GM21723 (cell line): ENCODE results near the gene VAC14.

Source experiments
- ATAC-seq: cut with Tn5 transposase; IDR thresholded peaks from one replicate; pipeline ENCODE4 v1.9.1; 2021; ENCODE audit warnings: mild to moderate bottlenecking, moderate library complexity; ENCODE audit not compliant: unreplicated experiment

Gene VAC14

DNA sequence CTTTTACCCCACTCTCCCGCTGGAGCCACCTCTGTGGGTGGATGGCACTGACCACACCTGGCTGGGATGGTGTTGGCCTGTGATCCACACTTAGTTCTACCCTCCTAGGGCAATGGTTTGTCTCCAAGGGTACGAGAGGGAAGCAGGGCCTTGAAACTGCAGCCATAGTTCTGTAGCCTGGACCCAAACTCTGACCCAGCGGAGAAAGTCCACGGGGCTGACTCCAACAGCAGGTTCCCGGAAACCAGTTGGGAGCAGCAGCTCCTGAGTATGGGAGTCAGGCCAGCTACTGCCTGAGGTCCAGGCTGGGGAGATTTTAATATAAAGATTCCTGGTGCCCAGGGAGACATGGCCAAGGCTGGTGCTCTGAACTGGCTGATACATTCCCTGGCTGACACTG lies 91.5 kb downstream of the VAC14 start:
- ATAC-seq, result no peak

DNA sequence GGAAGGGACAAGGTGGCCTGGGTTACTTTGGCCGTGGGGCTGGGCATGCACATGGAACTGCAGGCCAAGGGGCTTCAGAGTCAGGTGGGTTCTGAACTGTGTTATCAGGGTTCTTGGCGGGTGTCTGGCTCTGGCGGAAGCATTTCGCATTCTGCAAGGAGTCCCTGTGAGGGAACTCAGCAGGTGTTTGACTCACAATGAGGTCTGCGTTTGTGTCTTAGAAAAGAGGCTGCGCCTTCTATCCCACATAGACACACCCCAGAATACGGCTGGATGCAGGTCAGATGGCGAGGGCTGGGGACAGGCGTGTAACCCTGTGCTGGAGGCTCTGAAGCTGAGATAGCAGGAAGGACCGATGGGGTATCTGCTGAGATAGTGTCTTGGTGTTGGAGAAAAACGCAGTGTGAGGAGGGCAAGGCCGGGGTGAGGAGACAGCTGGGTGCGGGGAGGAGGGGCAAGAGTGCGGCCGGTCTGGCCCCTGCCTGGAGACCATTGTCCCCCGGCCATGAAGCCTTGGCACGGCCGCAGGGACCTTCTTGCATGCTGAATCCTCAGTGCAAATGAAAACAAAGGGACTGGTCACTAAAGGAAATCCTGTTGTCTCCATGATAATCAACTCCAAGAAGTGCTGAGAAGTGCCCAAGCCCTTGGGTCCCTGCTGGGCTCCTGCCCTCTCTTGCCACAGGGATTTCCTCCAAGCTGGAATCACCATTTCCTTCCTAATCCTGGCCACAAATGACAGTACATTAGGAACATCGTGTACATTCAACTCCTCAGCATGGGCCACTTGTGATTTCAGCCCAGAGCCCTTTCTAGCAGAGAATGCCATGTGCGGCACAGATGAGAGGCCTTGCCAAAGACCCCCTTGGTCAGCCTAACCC lies 92.4 kb downstream of the VAC14 start:
- ATAC-seq, result no peak

DNA sequence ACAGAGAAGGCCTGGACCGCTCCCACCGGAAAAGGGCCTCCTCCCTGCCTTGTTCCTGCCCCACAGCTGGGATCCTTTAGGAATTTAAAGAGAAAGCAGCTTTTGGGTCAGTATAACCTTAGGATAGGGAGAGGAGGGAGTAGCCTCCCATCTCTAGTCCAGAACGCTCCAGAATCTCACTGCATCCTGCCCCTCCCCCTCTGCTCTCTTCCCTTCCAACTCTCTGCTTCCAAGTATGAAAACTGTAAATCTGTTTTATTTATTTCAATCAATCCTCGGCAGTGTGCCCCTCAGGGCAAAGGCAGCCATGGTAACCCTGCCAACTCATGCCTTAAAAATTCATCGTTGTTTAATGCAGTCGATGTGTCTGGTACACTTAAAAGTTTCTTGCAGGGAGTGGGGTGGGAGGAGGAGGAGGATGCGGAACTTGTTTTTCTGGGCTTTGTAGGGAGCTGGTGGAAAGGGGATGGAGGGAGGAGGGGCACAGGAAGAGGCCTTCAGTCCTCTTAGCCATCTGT lies 94.0 kb downstream of the VAC14 start:
- ATAC-seq, result no peak

DNA sequence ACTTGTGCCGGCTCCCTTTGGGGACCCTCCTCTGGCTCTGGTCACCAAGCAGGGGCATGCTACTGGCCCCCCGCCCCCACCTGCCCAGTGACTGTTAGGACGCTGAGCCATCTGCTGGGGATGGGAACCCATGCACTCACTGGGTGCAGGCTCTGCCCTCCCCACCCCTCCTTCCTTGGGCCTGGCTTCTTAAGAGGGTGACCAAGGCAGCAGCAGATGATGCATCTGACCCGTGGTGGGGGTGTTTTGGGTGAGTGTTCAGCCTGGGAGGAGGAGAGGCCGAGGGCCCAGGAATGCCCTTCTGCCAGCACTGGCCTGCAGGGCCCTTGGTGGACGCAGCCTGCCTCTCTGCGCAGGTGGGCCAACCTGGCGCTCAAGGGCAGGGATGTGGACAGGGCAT lies 95.9 kb downstream of the VAC14 start:
- no peak for ATAC-seq

DNA sequence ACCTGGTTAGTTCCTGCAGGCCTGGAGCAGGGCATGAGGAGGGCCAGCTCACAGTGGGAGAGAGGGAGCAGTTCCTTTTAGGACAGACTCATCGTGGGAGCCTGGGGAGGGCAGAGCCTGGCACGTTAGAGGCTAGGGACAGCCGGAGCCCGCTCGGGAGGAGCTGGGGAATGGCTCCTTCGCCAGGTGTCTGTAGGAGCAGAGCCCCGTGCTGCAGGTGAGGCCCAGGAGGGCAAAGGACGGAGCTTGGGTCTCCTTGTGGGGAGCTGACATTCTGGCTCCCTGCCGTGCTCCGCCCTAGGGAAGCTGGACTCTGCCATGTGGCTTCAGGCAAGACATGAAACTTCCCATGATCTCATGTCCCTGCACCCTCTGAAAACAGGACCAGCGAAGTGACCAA lies 96.4 kb downstream of the VAC14 start:
- no peak for ATAC-seq

DNA sequence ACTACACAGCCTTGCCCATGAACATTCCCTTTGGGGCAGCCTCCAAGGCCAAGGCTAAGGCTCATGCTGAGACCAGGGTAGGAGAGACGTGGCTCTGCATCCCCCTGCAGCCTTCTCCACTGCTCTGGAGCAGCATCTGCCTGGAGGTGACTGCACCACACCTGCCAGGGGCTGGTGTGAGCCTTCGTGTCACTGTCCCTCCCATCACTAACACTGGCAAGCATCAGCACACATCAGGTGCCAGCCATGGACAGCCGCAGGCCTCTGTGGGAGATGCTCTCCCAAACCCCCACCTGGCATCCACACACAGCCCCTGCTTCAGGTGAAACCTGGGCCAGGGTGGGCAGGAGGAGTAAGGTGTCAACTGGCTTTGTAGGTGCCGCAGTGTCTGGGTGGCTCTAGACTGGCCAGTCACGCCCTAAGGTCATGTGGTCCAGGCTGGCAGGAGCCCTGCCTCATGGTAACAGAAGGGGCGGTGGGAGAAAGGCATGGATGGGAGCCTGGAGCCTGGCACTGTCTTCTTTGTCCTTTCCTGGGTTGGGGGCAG lies 97.0 kb downstream of the VAC14 start:
- no peak for ATAC-seq

DNA sequence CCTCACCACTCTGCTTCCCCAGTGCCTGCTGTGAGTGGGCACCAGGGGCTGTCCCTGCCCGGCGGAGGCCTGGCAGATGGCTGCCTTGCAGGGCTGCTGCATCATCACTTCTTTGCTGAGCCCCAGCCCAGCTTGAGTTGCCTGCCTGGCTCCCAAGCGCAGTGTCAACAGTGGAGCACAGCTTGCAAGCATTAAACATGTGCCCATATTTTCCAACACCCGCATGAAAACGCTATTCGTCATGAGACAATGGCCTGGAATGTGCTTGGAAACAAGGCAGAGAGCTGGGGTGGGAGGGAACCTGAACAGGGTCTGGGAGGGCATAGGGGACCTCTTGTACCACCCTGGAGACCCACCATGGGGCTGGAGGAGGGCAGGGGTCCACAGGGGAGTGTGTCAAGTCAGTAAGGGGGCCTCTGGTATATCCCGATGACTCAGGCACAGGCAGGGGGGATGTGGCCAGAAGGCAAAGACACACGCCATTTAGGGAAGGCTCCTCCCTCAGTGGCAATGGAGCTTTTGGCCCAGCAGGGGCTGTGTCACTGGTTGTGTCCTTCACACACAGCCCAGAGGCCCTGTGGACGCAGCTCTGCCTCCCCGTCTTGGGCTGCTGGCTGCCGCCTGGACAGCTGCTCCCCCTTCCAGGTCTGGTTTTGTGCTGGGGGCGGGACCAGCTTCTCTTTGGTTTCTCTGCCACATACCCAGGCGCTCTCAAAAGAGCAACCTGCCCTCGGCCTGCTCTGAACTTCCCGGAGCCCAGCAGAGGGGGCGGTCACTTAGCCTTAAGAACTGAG lies 97.7 kb downstream of the VAC14 start:
- ATAC-seq, result no peak

DNA sequence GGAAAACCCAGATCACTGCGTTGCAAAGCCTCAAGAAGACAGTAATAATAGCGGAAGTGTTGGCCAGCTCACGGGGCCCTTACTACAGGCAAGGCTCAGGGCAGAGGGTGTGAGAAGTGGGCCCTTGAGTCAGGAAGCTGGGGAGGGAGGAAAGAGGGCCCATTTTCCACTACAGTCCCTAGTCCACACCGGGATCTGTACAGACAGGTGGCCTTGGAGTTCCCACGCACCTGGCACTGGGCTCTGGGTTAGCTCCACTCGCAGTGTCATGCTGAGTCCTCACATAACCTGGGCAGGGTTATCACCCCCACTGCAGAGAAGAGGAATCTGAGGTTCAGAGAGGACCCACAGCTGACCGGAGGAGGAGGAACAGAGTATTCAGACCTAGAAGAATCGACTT lies 98.3 kb downstream of the VAC14 start:
- ATAC-seq, result no peak

DNA sequence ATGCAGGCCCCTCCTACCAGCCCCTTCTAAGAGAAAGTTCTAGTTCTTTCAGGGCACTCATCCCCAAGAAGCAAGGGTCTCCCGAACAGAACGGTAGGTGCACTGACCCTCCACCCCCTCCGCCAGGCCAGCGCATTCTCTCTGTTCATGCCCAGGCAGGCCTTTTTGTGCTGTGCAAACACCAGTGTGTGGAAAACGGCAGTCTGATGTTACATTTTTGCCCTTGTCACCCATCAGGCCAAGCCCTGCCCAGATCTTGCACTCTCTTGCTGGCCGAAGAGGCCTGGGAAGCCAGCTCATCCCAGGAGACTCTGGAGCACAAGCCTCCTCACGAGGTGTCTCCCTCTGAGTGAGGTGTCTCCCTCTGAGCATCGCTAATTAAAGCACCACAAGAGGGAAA lies 99.0 kb downstream of the VAC14 start:
- ATAC-seq, result no peak

DNA sequence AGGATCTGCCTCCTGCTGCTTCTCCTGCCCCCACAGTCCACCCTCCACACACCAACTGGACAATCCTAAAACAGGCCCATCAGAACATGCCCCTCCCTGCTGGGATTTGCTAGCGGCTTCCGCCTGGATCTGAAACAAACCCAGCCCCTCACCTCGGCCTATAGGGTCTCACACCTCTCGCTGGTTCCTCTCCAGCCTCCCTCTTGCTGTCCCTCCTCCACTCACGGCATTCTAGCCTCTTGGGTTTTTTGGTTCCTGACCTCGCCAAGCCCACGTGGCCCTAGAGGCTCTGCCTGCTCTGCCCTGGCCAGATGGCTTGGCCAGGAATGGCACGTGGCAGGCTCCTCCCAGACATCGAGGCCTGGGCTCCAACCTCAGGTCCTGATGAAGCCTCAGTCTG lies 99.4 kb downstream of the VAC14 start:
- no peak for ATAC-seq

DNA sequence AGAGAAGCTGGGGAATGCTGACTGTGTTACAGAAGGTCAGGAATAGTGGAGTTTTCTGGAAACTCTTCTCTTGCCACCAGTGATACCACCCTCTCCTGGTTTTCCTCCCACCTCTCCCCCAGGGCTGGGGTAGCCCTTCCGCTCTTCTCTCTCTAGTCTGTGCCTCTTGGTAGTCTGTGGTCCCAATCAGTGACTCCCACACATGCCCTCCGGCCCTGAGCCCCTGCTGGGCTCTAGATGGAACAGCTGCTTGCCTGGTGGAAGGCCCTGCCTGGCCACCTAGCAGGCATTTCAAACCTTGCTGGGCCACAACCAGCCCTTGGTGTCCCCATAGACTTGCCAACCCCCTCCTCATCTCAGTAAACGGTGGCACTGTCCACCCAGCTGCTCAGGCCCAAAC lies 99.9 kb downstream of the VAC14 start:
- no peak for ATAC-seq

DNA sequence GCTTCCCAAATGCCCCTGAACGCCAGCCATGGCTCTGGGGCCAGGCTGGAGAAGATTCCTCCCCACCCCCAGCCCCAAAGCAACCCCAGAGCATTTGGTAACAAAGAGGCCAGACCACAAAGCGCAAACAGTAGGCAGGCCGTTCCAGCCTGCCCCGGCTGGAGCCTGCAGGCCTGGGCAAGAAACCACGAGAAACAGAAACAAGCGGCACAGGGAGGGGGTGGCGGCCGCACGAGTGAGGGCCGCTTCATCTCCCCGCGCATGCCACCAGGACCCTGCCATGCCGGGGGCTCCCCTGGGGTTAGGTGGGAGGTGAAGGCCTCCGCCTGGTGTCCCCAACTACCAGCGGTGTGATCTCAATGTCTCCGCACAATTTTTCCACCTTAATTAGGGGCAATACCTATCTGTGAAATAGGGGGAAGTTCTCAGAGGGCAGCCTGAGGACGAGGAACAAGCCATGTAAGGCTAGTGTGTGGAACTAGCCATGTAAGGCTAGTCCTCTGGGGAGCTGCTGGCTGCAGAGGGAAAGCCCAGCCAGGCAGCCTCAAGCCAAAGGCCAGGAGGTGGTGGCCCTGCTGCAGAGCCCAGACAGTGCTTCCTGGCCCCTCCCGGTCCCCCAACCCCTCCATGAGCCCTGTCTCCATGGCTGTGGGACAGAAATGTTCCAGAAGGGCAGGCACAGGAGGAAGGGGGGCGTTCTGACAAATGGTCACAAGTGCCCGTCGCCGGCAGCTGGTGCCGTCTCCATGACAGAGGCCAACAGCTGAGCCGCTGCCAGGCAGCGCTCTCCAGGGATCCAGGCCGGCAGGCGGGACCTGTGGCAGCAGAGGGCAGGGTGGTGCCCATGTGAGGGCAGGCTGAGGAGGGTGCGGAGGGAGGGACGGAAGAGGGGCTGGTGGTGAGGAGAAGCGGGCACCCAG lies 100.6 kb downstream of the VAC14 start:
- ATAC-seq, result no peak

DNA sequence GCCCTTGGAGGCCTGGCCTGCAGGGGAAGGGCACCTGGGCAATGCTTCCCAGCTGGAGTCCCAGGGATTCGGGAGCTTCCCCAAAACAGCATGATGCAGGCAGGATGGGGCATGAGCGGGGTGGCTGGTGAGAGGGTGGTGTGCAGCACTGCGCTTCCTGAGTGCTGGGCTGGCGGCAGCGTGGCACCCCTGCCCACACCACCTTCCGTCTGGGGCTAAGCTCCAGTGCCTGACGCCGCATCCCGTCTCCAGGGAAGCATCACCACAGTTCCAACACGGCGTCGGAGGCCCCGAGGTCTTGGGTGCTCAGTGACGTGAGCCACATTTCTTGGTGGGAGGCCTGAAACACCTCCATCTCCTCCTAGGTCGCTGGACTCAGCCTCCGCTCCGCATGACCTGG lies 101.3 kb downstream of the VAC14 start:
- no peak for ATAC-seq

DNA sequence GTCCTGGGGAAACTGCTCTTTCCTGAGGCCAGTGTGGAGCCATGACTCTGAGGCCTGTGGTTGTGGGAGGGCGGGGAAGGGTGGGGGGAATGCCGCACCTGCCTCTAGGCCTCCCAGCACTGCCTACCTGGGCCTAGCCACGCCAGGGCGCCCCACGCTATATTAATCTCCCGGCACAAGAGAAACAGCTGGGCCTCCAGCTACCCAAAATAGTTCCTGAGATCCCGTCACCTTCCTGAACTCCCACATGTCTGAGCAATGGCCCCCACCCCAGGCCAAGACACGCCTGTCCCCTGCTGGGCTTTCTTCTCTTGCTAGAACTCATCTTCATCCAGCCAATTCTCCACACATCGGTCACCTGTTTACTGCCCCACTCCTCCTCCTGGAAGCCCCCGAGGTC lies 102.1 kb downstream of the VAC14 start:
- ATAC-seq, result no peak

DNA sequence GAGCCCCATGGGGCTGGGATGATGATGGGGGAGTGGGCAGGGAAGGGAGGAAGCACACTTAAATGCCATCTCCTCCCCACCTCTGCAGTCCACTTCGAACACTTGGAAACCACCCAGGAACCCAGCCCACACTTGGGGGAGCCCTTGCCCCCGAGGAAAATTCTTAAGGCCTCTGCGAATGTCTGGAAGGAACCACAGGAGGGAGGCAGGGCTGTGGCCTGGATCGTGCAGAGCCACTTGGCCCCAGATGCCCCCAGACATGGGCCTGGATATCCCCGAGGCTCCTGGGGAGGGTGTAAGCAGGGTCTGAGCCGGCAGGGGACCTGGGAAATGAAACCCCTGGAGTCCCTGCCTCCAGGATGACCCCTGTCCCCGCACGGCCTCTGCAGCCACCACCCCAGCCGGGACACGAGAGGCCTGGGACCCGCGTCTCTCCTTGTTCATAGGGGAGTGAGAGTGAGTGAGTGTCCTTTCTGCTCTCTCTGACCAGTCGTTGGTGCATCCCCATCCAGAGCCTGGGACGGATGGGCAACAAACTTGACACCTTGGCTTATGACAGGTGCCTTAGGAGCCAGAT lies 103.3 kb downstream of the VAC14 start:
- no peak for ATAC-seq

DNA sequence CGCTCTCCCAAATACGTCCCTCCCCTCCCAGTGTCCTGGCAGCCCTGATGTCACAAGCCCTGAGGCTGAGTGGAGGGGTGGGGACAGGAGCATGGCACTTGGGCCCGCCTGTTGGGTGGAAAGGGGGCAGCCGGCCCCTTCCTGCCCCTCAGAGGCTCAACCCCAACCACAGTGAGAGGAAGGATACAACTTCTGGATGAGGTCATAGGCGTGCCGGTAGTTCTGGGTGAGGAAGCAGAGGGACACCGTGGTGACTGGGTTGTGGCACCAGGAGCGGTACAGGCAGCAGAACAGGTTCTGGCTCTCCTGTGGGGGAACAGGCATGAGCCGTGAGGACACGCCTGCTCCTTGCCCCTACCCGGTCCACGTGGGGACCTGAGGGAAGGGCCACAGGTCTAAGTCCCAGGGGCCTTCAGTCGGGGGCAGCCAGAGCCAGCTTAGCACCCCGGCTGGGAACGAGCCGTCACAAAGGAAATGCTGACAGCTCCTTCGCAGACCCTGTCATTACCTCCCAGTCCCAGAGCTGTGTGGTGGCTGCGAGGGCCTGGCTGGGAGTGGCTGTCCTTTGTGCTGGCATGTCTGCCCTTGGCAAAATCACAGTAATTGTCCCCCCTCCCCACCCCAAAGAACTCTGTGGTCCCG lies 103.9 kb downstream of the VAC14 start:
- ATAC-seq, result no peak

DNA sequence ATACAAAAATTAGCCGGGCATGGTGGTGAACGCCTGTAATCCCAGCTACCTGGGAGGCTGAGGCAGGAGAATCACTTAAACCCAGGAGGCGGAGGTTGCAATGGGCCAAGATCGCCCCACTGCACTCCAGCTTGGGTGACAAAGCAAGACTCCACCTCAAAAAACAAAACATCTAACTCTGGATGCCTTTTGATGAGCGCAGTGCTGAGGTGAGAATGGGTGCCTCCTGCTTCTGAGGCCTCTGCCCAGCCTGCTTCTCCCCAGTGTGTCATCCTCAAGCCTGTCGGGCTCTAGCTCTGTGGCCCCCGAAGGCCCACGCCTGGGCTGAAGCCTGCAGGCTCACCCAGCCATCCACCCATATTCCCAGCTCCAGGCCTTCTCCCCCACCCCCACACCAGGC lies 104.6 kb downstream of the VAC14 start:
- no peak for ATAC-seq

DNA sequence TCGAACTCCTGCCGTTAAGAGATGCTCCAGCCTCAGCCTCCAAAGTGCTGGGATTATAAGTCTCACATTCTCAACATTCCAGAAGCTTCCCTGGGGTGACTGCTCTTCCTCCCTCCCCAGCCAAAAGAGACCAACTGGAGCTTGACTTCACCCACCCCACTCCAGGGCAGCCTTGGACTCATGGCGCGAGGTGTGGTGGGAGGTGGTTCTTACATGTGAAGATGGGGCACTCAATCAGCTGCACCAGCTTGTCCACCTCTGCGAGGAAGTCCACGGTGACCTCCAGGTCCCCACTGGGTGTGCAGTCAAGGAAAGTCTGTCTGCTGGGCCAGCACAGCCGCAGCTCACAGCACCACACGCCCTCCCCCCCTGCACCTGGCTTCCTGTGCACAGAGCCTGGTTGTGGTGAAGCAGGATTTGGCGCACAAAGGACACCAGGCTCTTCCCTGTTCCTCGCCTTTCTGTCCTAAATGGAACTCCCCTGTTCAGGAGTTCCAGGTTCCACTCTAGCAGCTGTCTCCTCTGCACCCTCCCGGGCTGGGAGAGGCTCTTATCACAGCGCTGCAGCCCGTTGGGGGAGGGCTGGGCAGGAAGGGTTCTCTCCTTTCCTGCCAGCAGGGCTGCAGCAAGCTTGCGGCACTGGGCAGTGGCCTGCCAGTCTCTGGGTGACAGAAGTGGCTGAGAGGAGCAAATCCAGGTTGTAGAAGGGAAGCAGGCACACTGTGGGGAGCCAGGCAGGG lies 105.5 kb downstream of the VAC14 start:
- no peak for ATAC-seq

DNA sequence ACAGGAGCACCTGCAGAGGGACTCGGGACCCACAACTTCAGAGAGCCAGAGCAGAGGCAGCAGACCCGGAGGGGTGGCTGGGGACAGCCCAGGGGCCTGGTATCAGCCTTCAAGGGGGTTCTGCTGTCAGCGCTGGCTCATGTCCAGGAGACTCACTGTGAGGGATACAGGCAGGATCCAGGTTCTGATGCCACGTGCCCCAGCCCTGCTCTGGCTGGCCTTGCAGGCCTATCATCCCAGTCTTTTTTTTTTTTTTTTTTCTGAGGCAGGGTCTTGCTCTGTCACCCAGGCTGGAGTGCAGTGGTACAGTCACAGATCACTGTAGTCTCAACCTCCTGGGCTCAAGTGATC lies 106.1 kb downstream of the VAC14 start:
- ATAC-seq, result no peak
